Measurements from ENCODE around the gene NDUFC2. TPM values are rescaled to one million over a fixed set of nuclear protein-coding genes. Genes with fewer than 3 reads are reported as not detected.
A peak's percentile ranks its signal among the peaks of the same experiment; 100 is the strongest.

Gene NDUFC2
- total and polyA plus RNA-seq, 2 of the 13 experiments (the other 11 are each of a cell fraction or from before 2014, with no cell fraction given): 256 to 363 TPM

- Histone ChIP-seq H3K4me3 (replicated peaks in 1 of 3; ENCODE audit: insufficient read depth in 1 of 3, low read depth in 2 of 3, low read length in 3 of 3) (peak overlapping the region in 2 of 3 experiments; percentile 7 to 46; a peak in 2 of 6 replicates), H4K20me1 (ENCODE audit: insufficient read depth, low read length) (no peaks in the 10 kb centered on the region), H3K79me2 (ENCODE audit: insufficient read depth, low read length) (no peaks in the 10 kb centered on the region), H2AFZ (ENCODE audit: low read length) (no peak overlapping the region), H3K9ac (ENCODE audit: insufficient read depth, low read depth, low read length) (peak overlapping the region; percentile 60), H3K4me1 (ENCODE audit: insufficient read depth, low read length) (peaks cover 70% of the 10 kb centered on the region), H3K27ac (ENCODE audit: extremely low read length, insufficient read depth, low read length) (peak overlapping the region; percentile 78), H3K4me2 (ENCODE audit: low read depth, low read length) (peak overlapping the region; percentile 79), H3K36me3 (replicated peaks in 1 of 2; ENCODE audit: control insufficient read depth in 1 of 2, insufficient read depth in 2 of 2, low read length in 2 of 2) (no peaks in the 10 kb centered on the region), H3K27me3 (ENCODE audit: control insufficient read depth in 1 of 2, insufficient read depth in 2 of 2, low read length in 2 of 2) (no peaks in the 10 kb centered on the region), H3K9me3 (ENCODE audit: low read length) (no peaks in the 10 kb centered on the region)
- 61% methylated on average over 4 of the region's 6 CpGs for WGBS (ENCODE audit: low lambda C conversion rate)
- ChIA-PET POLR2A (interaction anchor here (0.5 to 4.5 kb wide), 14 partner anchors 10 to 524 kb away, joined by 3 to 23 read pairs (median 4); partner anchors contain the start of genes ALG8, INTS4, NARS2 and NDUFC2), CTCF (ENCODE audit: low intra/inter-chr PET ratio, low total read pairs) (no interaction called here)
- intact Hi-C loops (cut with micrococcal nuclease; ENCODE audit: unreplicated experiment) (no loop called here), in situ Hi-C loops (cut with HindIII; ENCODE audit: extremely low pct_ligation_motif_present, low pct_unique_long_range_greater_than_20kb) (no loop called here)
- ATAC-seq (peak; percentile 41), FAIRE-seq (peak; percentile 43), DNase-seq (ENCODE audit: low spot score) (peak; percentile 65)
- TSS peak; percentile 92 for BruUV-seq (replicated peaks)
- peak; percentile 59 for TF ChIP-seq ELF3 (CRISPR knock-in tag; IDR thresholded peaks at IDR 0.05)
- TF ChIP-seq SRSF4 (IDR thresholded peaks at IDR 0.05; ENCODE audit: low read depth, low read length, poor library complexity, severe bottlenecking): no peak
- TF ChIP-seq ELF4 (CRISPR knock-in tag; IDR thresholded peaks at IDR 0.05; ENCODE audit: borderline replicate concordance): no peak
- TF ChIP-seq FOXA3 (CRISPR knock-in tag; IDR thresholded peaks at IDR 0.05): peak; percentile 71; the same call in 1 of the 2 replicates
- no peak for TF ChIP-seq E2F1 (CRISPR knock-in tag; IDR thresholded peaks at IDR 0.05)
- TF ChIP-seq ZNF264 (CRISPR knock-in tag; IDR thresholded peaks at IDR 0.05): no peak
- 0 out of 2 replicates have a peak, but pooled peaks have one; percentile 26 for TF ChIP-seq PAF1 (CRISPR knock-in tag; IDR thresholded peaks at IDR 0.05)
- no peak for TF ChIP-seq ZNF432 (CRISPR knock-in tag; IDR thresholded peaks at IDR 0.05; ENCODE audit: borderline replicate concordance)
- TF ChIP-seq HNF1B (CRISPR knock-in tag; IDR thresholded peaks at IDR 0.05): 0 out of 2 replicates have a peak, but pooled peaks have one; percentile 22
- peak; percentile 21; the same call in 1 of the 2 replicates for TF ChIP-seq ARID4A (CRISPR knock-in tag; IDR thresholded peaks at IDR 0.05; ENCODE audit: borderline replicate concordance)
- TF ChIP-seq ZNF317 (CRISPR knock-in tag; IDR thresholded peaks at IDR 0.05): 0 out of 2 replicates have a peak, but pooled peaks have one; percentile 28
- TF ChIP-seq MEIS2 (CRISPR knock-in tag; IDR thresholded peaks at IDR 0.05): no peak
- TF ChIP-seq ATF3 (CRISPR knock-in tag; IDR thresholded peaks at IDR 0.05): 0 out of 2 replicates have a peak, but pooled peaks have one; percentile 49
These were observed 28.5 kb downstream of the NDUFC2 start for GRCh38 chr11:78050964-78051831.
